DMS153 (cell line): ENCODE measurements around the gene HSH2D.
A peak's percentile ranks its signal among the peaks of the same experiment; 100 is the strongest.
"Not testable (repeated sequence)": the region's sequence is repeated elsewhere in the genome, so short reads cannot be mapped to it uniquely, and the experiment has no call there.

ENCODE experiments used
- DNase-seq: peaks from one replicate; lab custom pipeline; 2025; lab: John Stamatoyannopoulos, UW

HSH2D gene

DNA sequence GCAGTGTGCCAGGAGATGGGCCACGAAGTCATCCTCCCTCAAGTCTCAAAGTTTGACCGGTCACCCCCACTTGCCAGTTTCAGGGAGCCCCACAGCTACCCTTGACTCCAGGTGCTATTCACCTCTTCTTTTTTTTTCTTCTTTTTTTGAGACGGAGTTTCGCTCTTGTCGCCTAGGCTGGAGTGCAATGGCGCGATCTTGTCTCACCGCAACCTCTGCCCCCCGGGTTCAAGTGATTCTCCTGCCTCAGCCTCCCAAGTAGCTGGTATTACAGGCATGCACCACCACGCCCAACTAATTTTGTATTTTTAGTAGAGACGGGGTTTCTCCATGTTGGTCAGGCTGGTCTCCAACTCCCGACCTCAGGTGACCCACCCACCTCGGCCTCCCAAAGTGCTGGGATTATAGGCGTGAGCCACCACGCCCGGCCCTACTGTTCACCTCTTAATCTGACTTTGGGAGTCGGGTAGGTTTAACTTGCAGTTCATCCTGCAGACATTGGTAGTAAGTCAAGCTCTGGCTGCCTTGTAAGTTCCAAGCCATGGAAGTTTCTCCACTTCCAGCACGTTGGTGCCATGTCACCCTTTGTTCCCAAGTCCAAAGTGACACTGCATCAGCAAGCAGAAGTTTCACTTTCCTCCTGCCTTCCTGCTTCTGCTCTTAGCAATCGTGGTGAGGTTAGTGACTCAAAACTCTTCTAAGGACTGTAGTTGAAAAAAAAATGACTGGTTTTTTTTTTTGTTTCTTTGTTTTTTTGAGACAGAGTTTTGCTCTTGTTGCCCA lies 24.2 kb upstream of the HSH2D start:
- not testable (repeated sequence) for DNase-seq

DNA sequence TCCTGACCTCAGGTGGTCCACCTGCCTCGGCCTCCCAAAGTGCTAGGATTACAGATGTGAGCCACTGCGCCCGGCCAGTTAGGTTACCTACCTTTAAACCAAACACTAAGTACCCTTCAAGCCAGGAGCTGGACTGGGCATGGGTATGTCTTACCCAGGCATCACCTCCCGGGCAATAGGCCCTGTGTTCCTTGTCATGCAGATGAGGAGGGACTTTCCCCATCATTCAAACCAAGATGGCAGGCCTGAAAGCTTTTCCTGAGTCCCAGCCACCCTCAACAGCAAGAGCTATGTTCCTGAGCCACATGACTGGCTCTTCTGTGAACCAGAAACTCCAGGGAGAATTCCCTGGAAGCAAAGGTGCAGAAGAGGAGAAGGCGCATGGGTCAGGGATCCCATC lies 22.3 kb upstream of the HSH2D start:
- DNase-seq: no peak

DNA sequence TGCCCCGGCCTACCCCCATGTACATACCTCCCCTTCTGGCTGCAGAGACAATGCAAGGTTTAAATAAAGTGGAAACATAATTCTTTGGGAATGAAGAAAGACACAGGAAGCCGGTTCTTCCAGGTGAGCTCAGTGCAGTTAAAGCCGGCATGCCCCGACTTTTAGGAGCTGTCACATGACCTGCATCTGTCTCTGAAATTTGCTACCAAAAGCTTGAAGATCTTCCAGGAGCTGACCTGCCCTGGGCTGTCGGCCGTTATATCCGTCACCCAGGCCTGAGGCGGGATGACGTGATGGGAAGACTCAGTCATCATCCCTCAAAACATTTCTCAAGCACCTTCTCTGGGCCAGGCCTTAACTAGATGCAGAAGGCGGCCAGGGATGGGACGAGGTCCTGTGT lies 21.5 kb upstream of the HSH2D start:
- DNase-seq: no peak

DNA sequence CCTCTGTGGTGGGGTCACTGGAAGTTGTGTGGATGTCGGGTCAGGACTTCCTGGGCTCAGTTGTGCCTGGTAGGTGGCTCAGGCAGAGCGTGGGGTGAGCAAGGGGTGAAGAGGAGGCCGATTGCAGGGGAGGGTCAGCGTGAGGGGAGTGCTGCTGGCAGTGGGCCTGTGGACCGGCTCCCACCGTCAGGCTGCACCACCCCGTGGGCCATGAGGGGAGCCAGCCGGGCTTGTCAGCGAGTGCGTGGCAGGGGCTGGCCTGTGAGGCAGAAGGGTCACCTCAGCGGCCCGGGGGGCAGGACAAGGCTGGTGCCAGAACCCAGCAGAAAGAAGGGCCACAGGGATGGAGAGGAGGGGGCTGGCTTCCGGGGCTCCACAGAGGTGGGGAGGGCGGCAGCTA lies 18.5 kb upstream of the HSH2D start:
- DNase-seq: no peak

DNA sequence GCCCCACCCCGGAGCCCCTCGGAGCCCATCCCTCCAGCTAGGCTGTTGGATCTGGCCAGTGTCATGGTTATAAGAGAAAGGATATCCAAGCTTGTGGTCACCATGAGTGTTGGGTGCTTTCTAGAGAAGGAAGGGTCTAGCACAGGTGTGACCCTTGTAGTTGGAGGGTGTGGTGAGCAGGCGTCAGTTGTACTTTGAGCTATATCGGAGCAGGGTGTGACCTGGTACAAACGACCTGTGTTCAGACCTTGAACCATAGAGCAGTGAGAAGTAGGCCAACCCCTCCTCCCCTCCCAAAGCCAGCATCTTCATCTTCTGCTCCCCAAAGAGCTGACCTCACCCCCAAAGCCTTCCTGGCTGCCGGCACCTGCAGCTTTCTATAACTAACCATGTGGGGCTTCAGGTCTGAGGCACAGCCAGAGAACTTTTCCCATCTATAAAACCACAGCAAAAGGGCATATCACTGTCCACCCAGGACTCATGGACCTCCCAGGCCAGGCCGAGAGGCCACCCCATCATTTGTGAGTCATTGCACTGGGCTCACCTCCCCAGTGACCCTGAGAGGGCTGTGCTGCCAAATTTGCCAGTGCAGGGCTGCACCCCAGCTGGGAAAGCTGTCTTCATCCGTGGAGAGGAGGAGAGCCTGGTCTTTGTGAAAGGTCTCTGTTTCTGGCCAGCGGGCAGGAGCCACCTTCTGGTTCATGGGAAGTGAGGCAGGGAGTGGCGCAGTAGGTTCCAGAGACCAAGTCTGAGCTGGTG lies 17.6 kb upstream of the HSH2D start:
- DNase-seq: no peak

DNA sequence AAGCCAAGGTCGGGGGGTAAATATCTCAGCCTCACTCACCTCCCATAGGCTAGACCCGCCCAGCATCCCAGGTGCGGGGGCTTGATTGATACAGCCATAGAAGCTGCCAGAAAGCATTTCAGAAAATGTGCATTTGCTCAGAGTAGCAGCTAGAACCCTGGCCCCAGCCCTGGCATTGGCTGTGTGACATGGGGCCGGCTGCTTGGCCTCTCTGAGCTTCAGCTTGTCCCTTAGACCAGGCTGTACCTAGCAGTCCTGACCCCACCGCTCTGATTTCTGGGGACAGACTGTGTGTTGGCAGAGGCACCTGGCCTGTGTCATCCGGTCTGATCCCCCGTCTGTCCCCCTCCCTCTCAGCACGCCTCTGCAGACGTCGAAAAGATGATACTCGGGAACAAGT lies 16.4 kb upstream of the HSH2D start:
- DNase-seq: no peak

DNA sequence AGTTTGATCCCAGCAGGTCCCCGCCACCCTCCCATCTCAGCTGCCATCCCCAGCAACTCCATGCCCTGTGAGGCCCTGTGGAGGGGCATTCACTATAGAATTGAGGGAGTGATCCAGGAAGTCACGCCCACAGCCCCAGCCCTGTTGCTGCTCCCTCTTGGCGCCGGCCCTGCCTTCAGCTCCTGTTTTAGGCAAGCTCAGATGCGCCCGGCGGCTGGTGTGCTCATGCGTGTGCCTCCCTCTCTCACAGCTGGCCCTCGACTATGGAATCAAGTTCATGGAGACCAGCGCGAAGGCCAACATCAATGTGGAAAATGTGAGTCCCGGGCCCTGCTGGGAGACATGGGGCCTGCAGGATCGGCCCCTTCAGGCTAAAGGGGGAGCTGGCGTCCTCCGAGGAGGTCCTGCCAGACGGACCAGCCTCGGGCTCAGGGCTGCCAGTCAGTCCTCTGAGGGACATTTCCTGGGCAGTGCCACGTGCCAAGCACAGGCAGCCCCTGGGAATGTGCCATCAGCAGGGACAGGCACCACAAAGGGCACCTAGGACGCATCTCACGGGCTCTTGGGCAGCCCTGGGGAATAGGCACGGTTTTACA lies 15.6 kb upstream of the HSH2D start:
- DNase-seq: no peak

DNA sequence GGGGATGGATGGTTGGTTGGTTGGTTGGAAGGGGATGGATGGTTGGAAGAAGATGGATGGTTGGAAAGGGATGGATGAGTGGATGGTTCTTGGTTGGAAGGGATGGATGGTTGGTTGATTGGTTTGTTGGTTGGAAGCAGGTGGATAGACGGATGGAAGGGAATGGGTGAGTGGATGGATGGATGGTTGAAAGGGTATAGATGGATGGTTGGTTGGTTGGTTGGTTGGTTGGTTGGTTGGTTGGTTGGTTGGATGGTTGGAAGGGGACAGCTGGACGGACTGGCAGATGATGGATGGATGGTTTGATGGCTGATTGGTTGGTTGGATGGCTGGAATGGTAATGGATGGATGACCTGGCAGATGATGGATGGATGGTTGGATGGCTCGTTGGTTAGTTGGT lies 11.8 kb upstream of the HSH2D start:
- DNase-seq: no peak

DNA sequence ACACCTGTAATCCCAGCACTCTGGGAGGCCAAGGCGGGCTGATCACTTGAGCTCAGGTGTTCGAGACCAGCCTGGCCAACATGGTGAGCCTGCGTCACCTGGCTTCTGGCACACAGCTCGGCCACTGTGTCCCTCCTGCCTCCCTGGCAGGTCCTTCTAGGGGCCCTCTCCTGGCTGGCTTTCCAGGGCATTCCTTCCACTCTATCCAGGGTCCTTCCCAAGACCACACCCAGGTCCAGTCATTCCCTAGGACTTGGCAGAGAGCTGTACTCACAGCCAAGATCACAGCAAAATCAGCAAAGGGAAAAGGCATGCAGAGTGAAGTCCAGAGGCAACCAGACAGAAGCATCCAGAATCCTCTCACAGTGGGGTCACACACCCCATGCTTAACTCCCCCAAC lies 9.7 kb upstream of the HSH2D start:
- DNase-seq: no peak

DNA sequence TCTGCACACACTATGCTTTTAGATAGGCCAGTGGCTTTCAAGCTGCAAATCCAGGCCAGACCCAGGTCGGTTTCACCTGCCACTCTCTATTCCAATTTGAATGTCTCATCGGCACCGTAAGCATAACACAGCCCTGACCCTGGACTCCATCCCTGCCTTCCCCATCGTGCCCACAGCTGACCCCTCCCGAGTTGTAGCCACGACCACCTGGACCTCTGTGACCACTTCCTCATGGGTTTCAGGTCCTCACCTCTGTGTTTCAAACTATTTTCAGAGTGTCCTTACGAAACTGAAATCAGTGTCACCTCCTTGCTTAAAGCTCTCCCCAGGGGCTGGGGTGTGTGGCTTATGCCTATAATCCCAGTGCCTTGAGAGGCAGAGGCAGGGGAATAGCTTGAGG lies 9.0 kb upstream of the HSH2D start:
- no peak for DNase-seq

DNA sequence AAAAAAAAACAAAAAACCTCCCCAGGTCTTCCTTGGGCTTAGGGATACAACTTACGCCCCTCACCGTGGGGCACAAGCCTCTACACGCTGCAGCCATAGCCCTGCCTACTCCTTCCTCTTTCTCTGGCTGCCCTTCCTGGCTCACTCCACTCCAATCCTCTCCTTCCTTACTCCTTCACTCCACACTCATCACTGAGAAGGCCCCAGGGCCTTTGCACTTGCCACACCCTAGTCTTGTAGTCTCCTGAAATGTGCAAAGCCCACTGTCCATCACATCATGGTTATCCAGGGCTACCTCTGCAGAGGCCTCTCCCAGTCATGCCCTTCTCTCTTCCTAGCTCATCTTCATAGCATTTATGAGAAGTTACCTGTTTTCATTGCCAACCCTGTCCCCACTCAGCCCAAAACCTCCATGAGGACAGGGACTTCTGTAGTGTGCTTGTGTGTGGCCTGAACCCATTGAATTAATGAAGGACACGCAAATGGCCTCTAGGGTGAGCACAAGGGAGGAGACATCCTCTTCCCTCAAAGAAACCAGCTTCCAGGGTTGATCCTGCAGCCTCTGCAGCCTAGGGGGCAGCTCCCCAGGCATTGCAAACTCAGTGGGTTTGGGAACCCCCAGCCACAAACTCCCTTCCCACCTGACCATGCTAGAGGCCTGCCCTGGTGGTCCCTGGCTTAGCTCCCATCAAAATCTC lies 7.9 kb upstream of the HSH2D start:
- DNase-seq: no peak

DNA sequence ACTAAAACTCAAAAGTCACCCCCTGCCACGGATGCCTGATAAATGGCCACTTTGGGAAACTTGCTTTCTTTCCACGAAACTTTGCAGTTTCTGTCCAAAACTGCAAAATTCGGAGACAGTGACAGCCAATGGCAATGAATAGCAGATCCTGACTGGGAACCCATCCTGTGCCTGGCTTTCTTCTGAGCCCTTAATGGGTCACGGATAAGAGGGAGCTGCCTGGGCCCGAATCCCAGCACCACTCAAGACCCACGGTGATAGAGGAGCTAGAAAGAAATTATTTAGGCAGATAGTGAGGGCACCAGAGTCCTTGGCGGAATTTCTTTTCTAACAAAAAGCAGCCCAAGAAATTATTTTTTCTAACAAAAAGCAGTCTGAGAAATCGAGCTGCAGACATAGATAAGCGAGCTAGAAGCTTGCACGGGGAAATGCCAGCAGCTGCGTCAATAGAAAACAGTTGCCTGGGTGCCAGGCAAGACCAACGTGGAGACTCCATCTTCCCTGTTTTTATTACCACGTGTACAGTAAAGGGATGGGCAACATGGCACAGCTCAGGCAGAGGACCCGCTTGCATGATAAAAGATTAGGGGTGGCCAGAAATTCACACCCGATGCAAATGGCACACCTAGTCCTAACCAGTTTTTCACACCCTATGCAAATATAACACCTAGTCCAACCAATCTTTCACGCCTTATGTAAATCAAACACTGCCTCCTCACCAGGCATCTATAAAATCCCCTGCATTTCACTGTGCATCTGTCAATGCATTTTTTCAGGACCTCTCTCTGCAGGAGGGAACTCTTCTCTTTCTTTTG lies 7.1 kb upstream of the HSH2D start:
- peak; percentile 21 for DNase-seq

DNA sequence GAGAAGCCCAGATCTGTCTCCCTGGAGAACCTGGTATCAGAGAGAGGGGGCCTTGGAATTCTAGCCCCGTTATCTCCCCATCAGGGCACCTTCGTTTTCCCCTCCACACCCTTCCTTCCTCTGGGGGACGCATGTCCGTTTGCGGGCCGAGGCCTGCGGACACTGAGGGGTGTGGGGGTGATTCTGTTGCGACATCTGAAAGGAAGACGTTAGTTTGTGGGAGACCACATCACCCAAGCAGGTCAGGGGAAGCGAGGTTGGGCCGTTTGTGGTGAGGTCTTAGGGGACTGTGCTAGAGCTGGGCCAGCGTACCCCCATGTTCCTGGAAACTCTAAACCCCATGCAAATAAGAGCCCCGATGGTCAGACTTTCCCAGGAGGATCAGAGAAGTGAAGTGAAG lies 3.7 kb upstream of the HSH2D start:
- DNase-seq: no peak

DNA sequence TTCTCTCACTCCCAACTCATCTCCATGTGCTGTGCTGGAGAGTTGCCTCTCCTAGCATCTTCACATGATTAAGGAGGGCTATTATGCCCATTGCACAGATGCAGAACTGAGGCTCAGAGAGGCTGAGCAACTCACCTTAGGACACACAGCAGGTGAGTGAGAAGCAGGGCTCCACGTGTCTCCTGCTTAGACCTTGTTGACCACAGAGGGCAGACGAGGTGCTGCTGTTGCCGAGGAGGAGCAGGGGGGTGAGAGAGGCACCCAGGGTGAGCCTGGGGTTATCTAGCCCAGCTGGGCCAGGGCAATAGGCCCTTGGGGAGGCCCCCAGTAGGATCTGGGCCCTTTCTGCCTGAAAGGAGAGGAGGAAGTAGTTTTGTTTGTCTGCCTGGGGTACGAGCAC lies 2.4 kb upstream of the HSH2D start:
- DNase-seq: no peak

DNA sequence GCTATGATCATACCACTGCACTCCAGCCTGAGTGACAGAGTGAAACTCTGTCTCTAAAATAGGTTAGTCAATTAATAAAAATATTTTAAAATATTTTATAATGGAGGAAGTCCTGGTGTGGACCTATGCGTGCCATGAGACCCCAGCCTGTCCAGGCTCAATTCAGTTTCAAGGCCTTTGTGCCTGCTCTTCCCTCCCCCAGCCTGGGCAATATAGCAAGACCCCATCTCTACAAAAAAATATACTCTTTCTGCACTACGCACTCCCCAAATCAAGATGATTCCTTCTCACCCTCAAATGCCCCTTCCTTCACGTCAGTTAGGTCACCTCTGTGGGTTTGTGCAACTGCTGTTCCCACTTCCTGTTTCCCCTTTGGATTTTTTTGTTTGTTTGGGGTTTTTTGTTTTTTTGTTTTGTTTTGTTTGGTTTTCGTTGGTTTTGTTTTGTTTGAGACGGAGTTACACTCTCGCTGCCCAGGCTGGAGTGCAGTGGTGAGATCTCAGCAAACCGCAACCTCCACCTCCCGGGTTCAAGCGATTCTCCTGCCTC lies 1.4 kb upstream of the HSH2D start:
- DNase-seq: no peak

DNA sequence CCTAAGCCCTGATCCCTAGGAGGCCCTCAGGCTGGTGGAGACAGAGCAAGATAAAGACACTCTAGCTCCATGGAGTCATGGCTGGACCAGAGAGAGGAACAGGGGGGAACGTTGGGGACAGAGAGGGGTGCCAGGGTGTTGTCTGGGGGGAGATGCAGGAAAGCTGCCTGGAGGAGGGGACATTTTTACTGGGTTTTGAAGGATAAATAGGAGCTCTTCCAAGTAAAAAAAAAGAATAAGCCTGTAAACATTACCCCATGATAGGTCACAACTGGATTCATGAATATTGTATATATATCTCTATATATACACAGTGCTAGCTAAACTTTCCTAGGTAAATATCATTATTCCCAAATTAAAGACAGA lies 714 bp downstream of the HSH2D start:
- DNase-seq: no peak

DNA sequence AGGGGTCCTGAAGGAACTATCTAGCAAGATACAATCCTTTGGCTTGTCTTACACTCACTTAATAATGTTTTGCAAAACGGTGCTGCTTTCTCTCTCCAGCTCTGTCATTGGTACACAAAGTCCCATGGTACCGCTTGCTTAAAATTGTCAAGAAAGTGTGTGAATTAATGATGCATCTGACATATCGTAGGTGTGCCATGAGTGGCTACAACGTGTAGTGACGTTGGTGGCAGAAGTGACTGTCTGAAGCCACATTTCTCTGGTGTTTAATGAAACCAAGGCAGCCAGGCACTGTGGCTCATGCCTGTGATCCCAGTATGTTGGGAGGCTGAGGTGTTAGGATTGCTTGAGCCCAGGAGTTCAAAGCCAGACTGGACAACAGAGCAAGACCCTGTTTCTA lies 2.6 kb downstream of the HSH2D start:
- no peak for DNase-seq

DNA sequence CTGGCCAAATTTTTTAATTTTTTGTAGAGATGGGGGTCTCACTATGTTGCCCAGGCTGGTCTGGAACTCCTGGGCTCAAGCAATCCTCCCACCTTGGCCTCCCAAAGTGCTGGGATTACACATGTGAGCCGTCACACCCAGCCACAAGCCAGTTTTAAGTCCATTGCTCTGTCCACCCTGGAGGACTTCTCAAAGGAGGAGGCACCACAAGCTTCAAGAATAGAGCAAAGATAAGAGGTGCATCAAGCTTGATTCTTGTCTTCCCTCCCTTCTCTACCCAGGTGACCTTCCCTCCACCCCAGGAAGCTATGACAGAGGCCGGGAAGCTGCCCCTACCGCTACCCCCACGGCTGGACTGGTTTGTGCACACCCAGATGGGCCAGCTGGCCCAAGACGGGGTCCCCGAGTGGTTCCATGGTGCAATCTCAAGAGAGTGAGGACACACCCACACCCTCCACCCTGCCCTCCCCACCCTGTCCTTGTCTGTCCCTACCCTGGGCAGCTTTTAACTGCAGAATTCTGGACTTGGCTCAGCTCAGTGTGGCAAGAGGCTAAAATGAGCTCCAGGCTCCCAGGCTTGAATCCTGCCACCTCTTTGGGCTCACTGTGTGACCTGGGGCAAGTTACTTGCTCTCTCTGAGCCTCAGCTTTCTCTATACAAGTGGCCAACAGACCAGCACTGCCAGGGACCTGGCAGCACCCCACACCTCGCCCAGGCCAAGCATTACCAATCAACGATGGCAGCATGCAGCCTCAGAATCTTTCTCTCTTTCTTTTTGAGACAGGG lies 5.2 kb downstream of the HSH2D start:
- DNase-seq: no peak

DNA sequence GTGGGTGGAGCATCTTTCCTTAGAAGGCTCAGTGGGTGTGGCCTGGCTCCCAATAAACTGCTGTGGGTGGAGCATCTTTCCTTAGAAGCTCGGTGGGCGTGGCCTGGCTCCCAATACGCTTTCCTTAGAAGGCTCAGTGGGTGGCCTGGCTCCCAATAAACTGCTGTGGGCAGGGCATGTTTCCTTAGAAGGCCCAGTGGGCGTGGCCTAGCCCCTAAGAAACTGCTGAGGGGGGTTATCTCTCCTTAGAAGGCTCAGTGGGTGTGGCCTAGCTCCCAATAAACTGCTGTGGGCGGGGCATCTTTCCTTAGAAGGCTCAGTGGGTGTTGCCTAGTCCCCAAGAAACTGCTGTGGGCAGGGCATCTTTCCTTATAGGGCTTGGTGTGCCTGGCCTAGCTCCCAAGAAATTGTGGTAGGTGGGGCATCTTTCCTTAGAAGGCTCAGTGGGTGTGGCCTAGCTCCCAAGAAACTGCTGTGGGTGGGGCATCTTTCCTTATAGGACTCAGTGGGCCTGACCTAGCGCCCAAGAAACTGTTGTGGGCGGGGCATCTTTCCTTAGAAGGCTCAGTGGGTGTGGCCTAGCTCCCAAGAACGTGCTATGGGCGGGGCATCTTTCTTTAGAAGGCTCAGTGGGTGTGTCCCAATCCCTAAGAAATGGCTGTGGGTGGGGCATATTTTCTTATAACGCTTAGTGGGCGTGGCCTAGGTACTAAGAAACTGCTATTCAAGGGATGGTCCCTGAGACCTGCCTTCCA lies 10.3 kb downstream of the HSH2D start:
- DNase-seq: no peak

DNA sequence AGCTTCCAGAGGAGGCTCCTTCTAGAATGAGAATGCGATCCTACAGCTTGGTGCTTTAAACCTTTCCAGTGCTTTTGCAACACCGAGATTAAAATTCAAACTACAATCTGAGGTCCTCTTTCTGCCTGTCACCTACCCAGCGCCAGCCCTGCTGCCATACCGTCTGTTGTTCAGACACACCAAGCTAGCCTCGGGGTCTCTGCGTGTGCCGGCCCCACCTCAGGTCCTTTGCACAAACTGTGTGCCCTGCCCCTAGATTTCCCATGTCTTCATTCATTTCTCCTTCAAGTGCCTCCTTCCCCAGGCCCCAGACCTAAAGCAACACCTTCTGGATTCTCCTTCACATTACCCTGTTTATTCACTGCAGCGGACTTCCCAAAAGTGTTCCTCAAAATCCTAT lies 11.1 kb downstream of the HSH2D start:
- DNase-seq: no peak
